ENCODE results near the gene EML6. TPM values are rescaled to one million over a fixed set of nuclear protein-coding genes. Genes with fewer than 3 reads are reported as not detected.

Gene EML6
- total and polyA plus RNA-seq, 2 experiments from 2014 or later = 2.7 to 6.2 TPM

GRCh38 chr2:54740333-54740732 is 16.9 kb downstream of the EML6 start:
- TF ChIP-seq ZNF331 (CRISPR knock-in tag; IDR thresholded peaks at IDR 0.05; ENCODE audit: low read depth) (no peak), ZNF114 (CRISPR knock-in tag; IDR thresholded peaks at IDR 0.05) (no peak), JUNB (IDR thresholded peaks at IDR 0.05; ENCODE audit: unreplicated experiment) (no peak), NANOG (IDR thresholded peaks at IDR 0.05; ENCODE audit: borderline replicate concordance) (no peak), ZNF462 (CRISPR knock-in tag; IDR thresholded peaks at IDR 0.05) (no peak)
- Histone ChIP-seq H3K79me2 (replicated peaks; ENCODE audit: insufficient read depth) (no peaks in the 10 kb centered on the region), H3F3A (replicated peaks; ENCODE audit: low read depth) (no peaks in the 10 kb centered on the region), H3K27me3 (ENCODE audit: insufficient read depth) (no peaks in the 10 kb centered on the region), H3K36me3 (ENCODE audit: insufficient read depth) (no peaks in the 10 kb centered on the region), H3K4me1 (ENCODE audit: insufficient read depth) (no peaks in the 10 kb centered on the region), H4K20me1 (replicated peaks; ENCODE audit: insufficient read depth) (no peaks in the 10 kb centered on the region), H3K4me2 (no peak overlapping the region), H3K27ac (ENCODE audit: low read depth) (no peak overlapping the region), H3K4me3 (no peak overlapping the region), H2AFZ (no peak overlapping the region), H3K9me2 (ENCODE audit: insufficient read depth) (no peaks in the 10 kb centered on the region; the same call in none of the 2 replicates)
- H3K4me1 Mint-ChIP-seq = peaks cover 7% of the 10 kb centered on the region; the same call in 2 of the 3 replicates
- no peaks in the 10 kb centered on the region for H3K36me3 Mint-ChIP-seq (ENCODE audit: low read depth)
- no peak overlapping the region for H3K27ac Mint-ChIP-seq
- H3K27me3 Mint-ChIP-seq (ENCODE audit: insufficient read depth, low read depth, poor library complexity) = peaks cover 5% of the 10 kb centered on the region
- DNase-seq (ENCODE audit: low spot score) (no peak), ATAC-seq (no peak)
- no peaks in the 10 kb centered on the region for H3K9me3 Mint-ChIP-seq
- no peak overlapping the region for H3K4me3 Mint-ChIP-seq

DNA sequence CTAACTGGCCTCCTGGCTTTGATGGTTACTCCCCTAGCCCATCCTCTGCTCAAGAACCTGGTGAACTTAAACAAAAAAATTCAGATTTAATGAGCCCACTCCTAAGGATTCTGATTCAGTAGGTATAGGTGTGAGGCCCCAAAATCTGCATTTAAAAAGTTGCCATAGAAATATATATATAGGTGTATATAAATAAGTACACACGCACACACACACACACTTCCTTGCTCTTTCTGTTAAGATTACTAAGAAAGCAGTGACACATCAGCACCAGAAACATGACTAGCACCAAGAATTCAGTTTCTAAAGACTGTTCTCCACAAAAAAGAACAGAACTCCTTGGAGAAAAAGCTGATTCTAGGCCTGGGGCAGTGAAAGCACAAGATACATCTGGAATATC is 17.8 kb downstream of the EML6 start:
- Mint-ChIP-seq H3K9me3 (no peaks in the 10 kb centered on the region), H3K27ac (no peak overlapping the region), H3K4me3 (no peak overlapping the region), H3K4me1 (peaks cover 11% of the 10 kb centered on the region; the same call in 2 of the 3 replicates), H3K36me3 (ENCODE audit: low read depth) (no peaks in the 10 kb centered on the region), H3K27me3 (ENCODE audit: insufficient read depth, low read depth, poor library complexity) (peaks cover 9% of the 10 kb centered on the region)
- no peak overlapping the region for H3K27ac ChIP-seq (ENCODE audit: low read depth)
- TF ChIP-seq EZH2 (IDR thresholded peaks at IDR 0.05; ENCODE audit: low read depth, unreplicated experiment) (no peak), POLR2AphosphoS5 (IDR thresholded peaks at IDR 0.05; ENCODE audit: low read depth) (no peak), ZNF331 (CRISPR knock-in tag; IDR thresholded peaks at IDR 0.05; ENCODE audit: low read depth) (no peak), CREB1 (CRISPR knock-in tag; IDR thresholded peaks at IDR 0.05; ENCODE audit: low read depth) (no peak), NANOG (IDR thresholded peaks at IDR 0.05; ENCODE audit: borderline replicate concordance) (no peak), CTCF (conservative IDR thresholded peaks at IDR 0.05; ENCODE audit: low read depth in 2 of 2) (no peak)
- TF ChIP-seq, protein P1, sequence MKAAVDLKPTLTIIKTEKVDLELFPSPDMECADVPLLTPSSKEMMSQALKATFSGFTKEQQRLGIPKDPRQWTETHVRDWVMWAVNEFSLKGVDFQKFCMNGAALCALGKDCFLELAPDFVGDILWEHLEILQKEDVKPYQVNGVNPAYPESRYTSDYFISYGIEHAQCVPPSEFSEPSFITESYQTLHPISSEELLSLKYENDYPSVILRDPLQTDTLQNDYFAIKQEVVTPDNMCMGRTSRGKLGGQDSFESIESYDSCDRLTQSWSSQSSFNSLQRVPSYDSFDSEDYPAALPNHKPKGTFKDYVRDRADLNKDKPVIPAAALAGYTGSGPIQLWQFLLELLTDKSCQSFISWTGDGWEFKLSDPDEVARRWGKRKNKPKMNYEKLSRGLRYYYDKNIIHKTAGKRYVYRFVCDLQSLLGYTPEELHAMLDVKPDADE (IDR thresholded peaks at IDR 0.05) = no peak
- H3F3A ChIP-seq (replicated peaks; ENCODE audit: low read depth) = no peaks in the 10 kb centered on the region
- H4K20me1 ChIP-seq (replicated peaks; ENCODE audit: insufficient read depth) = no peaks in the 10 kb centered on the region
- H3K9me2 ChIP-seq (ENCODE audit: insufficient read depth) = no peaks in the 10 kb centered on the region; the same call in none of the 2 replicates
- no peaks in the 10 kb centered on the region for H3K27me3 ChIP-seq (ENCODE audit: insufficient read depth)
- no peak overlapping the region for H3K4me2 ChIP-seq
- no peaks in the 10 kb centered on the region for H3K79me2 ChIP-seq (replicated peaks; ENCODE audit: insufficient read depth)
- ATAC-seq (no peak), DNase-seq (ENCODE audit: low spot score) (no peak)
- no peak overlapping the region for H3K4me3 ChIP-seq
- H3K4me1 ChIP-seq (ENCODE audit: insufficient read depth) = no peaks in the 10 kb centered on the region
- H2AFZ ChIP-seq = no peak overlapping the region
- no peaks in the 10 kb centered on the region for H3K36me3 ChIP-seq (ENCODE audit: insufficient read depth)

Data from GM23338 (cell line).